Right atrium auricular region (tissue), 2 donors: ENCODE measurements around the gene ROPN1L. TPM values are rescaled to one million over a fixed set of nuclear protein-coding genes. Genes with fewer than 3 reads are reported as not detected.

Experiments used
- DNase-seq: peaks from one replicate; pipeline ENCODE4 v3.0.0-alpha.2; 2019; ENCODE audit warnings: low spot score
- H3K27ac ChIP-seq, 2 donors: fragments of 200-600 bp; sonication (generic); 1 replicate in 1 of 2; 2 replicates in 1 of 2; pipeline ENCODE4 v1.5.1; 2016 to 2019
- H3K27me3 ChIP-seq, 2 donors: fragments of 200-600 bp; sonication (generic); one replicate each; pipeline versions ENCODE4 v1.5.1 to v1.6.0; 2017 to 2019
- H3K36me3 ChIP-seq: fragments of 200-600 bp; sonication (generic); one replicate; pipeline ENCODE4 v1.5.1; 2016
- H3K4me1 ChIP-seq, 2 donors: fragments of 200-600 bp; sonication (generic); one replicate each; pipeline versions ENCODE4 v1.5.1 to v1.6.0; 2017 to 2019
- H3K4me3 ChIP-seq, 2 donors: fragments of 200-600 bp; sonication (generic); 1 replicate in 1 of 2; 2 replicates in 1 of 2; pipeline ENCODE4 v1.5.1; 2017 to 2019; ENCODE audit warnings: mild to moderate bottlenecking in 1 of 2, moderate library complexity in 1 of 2
- H3K9me3 ChIP-seq, 2 donors: fragments of 200-600 bp; sonication (generic); one replicate each; pipeline ENCODE4 v1.5.1; 2019
- total RNA-seq, 2 donors: library from RNA; depleted of rRNA; stranded (reverse); fragments of >200 nt; gene quantifications; one replicate each; pipeline ENCODE4 v1.1.0, GENCODE V29; 2016
- TF ChIP-seq, protein P1 (sequence below), 2 donors: fragments of 200-600 bp; sonication (generic); IDR thresholded peaks; one replicate each; pipeline ENCODE4 v1.5.1; 2019; ENCODE audit warnings: antibody characterized with exemption in 2 of 2

ROPN1L gene
- total RNA-seq, 2 donors from 2014 or later: 2.2 TPM; not detected in 1

DNA sequence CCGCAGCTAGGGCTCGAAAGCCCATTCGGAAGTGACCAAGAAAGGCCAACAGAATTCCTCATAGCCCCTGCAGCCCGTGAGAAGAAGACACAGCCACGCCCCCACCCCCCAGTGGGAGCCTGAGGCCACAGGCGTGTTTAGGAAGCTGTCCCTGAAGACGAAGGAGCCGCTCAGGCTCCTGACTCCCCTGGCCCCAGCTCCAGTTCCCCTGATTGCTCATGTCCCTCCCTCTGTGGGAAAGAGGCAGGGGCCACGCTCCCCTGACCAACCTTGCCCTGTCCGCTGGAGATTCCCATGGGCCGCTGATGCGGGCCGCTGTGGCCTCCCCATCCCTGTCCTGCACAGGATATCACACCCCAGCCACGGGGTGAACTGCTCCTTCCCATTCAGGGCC lies 13.6 kb downstream of the ROPN1L start:
- TF ChIP-seq, protein P1, sequence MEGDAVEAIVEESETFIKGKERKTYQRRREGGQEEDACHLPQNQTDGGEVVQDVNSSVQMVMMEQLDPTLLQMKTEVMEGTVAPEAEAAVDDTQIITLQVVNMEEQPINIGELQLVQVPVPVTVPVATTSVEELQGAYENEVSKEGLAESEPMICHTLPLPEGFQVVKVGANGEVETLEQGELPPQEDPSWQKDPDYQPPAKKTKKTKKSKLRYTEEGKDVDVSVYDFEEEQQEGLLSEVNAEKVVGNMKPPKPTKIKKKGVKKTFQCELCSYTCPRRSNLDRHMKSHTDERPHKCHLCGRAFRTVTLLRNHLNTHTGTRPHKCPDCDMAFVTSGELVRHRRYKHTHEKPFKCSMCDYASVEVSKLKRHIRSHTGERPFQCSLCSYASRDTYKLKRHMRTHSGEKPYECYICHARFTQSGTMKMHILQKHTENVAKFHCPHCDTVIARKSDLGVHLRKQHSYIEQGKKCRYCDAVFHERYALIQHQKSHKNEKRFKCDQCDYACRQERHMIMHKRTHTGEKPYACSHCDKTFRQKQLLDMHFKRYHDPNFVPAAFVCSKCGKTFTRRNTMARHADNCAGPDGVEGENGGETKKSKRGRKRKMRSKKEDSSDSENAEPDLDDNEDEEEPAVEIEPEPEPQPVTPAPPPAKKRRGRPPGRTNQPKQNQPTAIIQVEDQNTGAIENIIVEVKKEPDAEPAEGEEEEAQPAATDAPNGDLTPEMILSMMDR (IDR thresholded peaks at IDR 0.05): no peak
- H3K27ac ChIP-seq: peak overlapping the region in 1 of 2 donors; percentile 31
- DNase-seq: no peak

DNA sequence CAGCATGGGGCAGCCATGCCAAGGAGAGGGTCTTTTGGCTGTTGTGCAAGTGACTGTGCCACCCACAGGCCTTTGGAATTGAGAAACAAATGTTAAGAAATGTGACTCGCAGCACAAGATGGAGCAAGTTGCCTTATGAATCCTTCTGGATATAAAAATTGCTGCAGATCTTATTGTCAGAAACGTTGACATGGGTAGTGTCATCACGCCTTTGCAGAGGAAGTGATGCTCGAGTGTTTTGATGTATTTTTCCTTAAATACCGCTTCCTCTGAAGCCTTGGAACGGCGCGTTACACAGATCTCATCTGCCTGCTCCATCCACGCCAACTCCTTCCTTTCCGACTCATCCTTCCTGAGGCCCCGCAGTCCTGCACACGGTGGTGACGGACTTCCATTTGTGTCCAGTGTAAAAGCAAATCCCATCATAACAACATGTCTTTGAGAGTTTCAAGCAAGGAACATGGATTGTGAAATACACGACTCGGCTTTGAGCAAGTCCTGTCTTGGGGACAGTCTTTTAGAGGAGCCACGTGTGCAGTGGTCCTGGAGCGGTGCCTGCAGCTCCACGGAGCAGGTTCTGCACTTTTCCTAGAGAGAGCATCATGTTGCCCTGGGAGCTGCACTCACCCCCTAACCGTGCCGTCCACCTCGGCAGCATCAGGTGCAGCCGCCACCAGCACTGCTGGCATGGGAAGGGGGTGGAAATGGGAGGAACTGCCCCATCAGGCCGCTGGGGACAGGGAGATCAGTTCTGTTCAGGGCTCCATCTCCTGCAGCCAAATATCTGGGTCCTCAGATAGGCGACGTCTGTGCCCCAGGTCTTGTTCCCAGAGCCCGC lies 15.1 kb downstream of the ROPN1L start:
- H3K4me1 ChIP-seq: peaks cover 0 to 44% of the 10 kb centered on the region in 2 donors
- no peaks in the 10 kb centered on the region for H3K36me3 ChIP-seq
- DNase-seq: no peak
- no peaks in the 10 kb centered on the region for H3K27me3 ChIP-seq
- TF ChIP-seq, protein P1 (IDR thresholded peaks at IDR 0.05): no peak
- no peak overlapping the region for H3K27ac ChIP-seq
- H3K4me3 ChIP-seq: no peak overlapping the region
- no peaks in the 10 kb centered on the region for H3K9me3 ChIP-seq

More for the DNA sequence above, 13.6 kb downstream of the ROPN1L start:
- Histone ChIP-seq H3K9me3 (no peaks in the 10 kb centered on the region), H3K4me1 (peaks cover 0 to 34% of the 10 kb centered on the region in 2 donors), H3K4me3 (no peak overlapping the region), H3K27me3 (no peaks in the 10 kb centered on the region), H3K36me3 (no peaks in the 10 kb centered on the region)

DNA sequence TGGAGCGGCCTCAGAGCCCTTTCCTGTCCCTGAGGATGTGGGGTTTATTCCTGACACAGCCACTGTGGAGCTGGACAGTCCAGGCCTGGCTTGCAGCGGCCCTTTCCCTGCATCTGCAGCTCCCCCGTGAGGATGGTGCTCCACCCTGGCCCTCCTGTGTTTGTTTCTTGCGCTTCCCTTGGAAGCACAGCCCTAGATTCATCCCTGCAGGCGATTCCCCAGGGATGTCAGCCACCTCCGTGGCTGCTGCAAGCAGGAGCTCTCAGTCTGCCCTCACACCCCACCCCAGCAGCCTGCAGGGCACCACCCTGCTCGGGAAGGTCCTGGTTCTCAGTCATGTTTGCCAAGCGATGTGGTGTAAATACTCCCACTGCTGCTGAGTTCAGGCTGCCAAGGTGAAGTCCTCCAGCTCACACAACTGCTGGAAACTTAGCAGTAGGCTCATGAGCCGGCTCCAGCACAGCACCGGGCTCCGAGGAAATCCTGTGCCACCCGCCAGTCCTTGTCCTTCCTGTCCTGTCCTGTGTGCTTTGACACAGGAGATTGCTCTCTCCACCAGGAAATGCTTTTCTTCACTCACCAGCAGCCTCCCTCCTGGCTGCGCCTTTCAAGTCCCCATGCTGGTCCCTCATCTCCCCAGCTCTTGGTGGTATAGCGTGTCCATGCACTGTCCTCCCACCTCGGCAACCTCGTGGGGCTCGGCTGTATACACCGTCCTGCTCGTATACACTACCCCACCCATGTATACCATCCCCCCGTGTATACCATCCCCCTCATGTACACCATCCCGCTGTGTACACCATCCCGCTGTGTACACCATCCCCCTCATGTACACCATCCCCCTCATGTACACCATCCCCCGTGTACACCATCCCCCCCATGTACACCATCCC lies 16.2 kb downstream of the ROPN1L start:
- peaks cover 0 to 44% of the 10 kb centered on the region in 2 donors for H3K4me1 ChIP-seq
- no peaks in the 10 kb centered on the region for H3K9me3 ChIP-seq
- H3K27me3 ChIP-seq: no peaks in the 10 kb centered on the region
- H3K36me3 ChIP-seq: no peaks in the 10 kb centered on the region
- TF ChIP-seq, protein P1 (IDR thresholded peaks at IDR 0.05): peak in 1 of 2 donors; percentile 35
- H3K4me3 ChIP-seq: no peak overlapping the region
- no peak for DNase-seq
- H3K27ac ChIP-seq: no peak overlapping the region

DNA sequence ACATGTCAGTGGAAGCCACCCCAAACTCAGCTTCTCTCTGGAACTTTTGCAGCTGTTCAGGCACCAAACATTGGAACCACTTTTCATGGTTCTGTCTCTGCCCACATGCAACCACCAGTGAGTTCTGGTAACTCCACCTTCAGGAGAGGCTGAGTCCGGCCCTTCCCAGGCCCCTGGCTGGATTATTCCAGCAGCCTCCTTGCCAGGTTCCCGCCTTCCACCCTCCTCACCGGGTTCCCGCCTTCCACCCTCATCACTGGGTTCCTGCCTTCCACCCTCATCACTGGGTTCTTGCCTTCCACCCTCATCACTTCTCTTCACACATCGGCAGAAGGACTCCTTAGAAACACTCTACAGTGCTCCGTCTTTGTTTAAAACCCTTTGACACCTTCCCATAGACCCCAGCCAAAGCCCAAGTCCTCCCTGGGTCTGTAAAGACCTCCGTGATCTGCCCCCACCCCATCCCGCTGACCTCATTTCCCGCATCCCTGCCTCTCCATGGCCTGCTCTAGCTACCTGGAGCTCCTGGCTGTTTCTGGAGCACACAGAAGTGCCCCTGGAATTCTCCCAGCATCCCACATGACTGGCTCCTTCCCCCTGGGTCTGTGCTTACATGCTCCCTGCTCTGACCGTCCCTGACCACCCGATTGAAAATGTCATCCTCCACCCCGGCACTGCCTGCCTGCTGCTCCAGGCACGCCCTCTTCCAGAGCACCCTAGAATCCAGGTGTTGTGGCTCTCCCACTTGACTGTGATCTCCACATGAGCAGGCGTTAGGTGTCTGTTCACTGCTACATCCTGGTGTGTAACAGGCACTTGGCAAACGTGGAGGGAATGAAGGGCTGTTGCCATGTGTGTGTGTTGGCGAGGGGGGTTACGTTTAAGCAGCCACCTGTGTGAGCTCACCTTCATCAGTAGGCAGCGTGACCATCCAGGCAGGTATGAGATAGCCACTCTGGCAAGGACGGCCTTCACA lies 17.7 kb downstream of the ROPN1L start:
- Histone ChIP-seq H3K9me3 (no peaks in the 10 kb centered on the region), H3K27ac (no peak overlapping the region)
- TF ChIP-seq, protein P1 (IDR thresholded peaks at IDR 0.05): no peak

More for the DNA sequence above, 17.7 kb downstream of the ROPN1L start:
- no peak for DNase-seq
- no peaks in the 10 kb centered on the region for H3K27me3 ChIP-seq
- H3K36me3 ChIP-seq: no peaks in the 10 kb centered on the region
- H3K4me1 ChIP-seq: peaks cover 0 to 44% of the 10 kb centered on the region in 2 donors
- no peak overlapping the region for H3K4me3 ChIP-seq
